ENCODE data around the gene STARD13.

Gene STARD13

DNA sequence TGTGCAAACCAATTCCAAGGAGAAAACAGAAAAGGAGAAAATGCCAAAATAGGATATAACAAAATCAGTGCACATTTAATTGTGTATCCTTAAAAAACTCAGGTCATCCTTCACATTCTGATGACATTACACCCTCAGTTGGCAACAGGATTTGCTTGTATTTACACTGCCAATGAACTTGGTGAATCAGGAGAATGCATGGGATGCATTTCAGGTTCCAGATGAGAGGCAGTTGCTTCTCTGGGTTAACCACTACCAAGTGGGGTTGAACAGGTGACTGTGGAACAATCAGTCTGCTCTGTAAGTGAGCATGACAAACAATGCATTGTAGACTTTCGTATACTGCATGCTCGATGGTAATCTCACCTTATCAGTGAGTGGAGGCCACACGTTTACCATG, 79.1 kb downstream of the STARD13 start:
- H3K27ac ChIP-seq: no peak overlapping the region
- TF ChIP-seq, protein P1, sequence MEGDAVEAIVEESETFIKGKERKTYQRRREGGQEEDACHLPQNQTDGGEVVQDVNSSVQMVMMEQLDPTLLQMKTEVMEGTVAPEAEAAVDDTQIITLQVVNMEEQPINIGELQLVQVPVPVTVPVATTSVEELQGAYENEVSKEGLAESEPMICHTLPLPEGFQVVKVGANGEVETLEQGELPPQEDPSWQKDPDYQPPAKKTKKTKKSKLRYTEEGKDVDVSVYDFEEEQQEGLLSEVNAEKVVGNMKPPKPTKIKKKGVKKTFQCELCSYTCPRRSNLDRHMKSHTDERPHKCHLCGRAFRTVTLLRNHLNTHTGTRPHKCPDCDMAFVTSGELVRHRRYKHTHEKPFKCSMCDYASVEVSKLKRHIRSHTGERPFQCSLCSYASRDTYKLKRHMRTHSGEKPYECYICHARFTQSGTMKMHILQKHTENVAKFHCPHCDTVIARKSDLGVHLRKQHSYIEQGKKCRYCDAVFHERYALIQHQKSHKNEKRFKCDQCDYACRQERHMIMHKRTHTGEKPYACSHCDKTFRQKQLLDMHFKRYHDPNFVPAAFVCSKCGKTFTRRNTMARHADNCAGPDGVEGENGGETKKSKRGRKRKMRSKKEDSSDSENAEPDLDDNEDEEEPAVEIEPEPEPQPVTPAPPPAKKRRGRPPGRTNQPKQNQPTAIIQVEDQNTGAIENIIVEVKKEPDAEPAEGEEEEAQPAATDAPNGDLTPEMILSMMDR (IDR thresholded peaks at IDR 0.05): no peak
- no peak for TF ChIP-seq ZFX (IDR thresholded peaks at IDR 0.05; ENCODE audit: borderline replicate concordance)

DNA sequence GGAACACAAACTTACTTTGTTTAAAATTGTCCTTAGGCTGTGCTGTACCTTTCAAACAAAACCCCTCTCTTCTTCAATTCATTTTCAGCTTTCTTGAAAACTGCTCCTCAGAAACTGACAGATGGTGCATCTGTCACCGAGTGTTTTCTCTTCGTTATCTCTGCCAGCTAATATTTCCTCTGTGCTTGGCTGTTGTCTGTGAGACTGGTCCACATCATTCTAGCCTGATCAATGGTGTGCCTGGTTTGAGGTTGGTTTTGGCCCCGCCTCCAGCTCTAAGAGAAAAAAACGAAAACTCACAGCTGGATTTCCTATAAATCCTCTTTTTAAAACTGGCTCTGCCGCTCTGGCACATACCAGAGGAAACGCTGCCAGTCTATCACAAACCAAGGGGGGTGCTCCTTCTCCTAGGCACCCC, 79.7 kb downstream of the STARD13 start:
- TF ChIP-seq, protein P1 (IDR thresholded peaks at IDR 0.05): no peak
- TF ChIP-seq ZFX (IDR thresholded peaks at IDR 0.05; ENCODE audit: borderline replicate concordance): no peak
- no peak overlapping the region for H3K27ac ChIP-seq

DNA sequence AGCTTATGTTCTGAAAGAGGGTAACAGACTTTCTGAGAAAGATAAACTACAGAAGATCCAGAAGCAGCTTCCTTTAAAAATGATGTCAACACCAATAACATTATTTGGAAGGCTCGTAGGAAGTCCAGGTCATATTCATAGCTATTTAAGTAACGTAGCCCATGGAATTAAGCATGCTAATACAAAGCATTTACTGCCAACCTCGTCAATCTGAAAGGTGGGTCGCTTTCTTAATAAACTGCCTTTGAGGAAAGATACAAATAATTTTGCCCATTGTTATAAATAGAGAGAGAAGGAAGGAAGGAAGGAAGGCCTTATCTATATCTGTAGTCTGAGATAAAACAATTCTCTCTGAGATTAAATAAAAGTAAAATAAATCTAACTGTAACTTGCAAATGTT, 80.3 kb downstream of the STARD13 start:
- H3K27ac ChIP-seq: no peak overlapping the region
- TF ChIP-seq, protein P1 (IDR thresholded peaks at IDR 0.05): no peak
- no peak for TF ChIP-seq ZFX (IDR thresholded peaks at IDR 0.05; ENCODE audit: borderline replicate concordance)

DNA sequence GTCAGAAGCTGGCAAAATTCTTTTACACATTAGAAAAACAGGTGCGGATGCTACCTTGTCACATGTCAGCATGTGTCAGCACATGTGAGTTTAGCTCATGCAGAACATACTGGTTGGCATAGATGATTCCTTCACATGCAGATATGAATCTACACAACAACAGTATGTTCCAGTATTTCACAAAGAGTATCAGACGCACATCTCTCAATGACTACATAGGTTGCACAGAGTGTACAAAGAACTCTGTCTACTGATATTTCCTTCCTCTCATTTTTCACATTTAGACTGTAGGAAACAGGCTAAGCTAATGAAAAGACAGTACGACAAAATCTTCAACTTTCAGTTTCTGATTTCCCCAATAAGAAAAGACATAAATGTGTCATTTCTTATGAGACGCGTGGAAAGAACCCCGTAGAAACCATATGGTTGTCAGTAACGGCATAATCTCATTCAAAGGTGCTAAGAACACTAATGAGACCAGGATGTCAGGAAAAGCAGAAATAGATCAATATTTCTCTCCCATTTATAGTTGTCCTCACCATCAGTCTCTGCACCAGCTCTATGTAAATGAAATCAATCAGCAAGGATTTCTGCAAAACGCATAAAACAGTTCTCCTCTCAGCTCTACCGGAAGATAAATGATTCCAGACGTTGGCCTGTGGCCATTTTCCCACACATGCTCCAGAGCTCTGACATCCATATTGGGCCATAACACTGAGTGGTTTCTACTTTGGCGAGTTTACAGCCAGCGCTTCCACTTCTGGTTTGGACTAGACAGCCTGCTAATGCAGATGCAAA, 81.2 kb downstream of the STARD13 start:
- no peak for TF ChIP-seq ZFX (IDR thresholded peaks at IDR 0.05; ENCODE audit: borderline replicate concordance)
- TF ChIP-seq, protein P1 (IDR thresholded peaks at IDR 0.05): no peak

DNA sequence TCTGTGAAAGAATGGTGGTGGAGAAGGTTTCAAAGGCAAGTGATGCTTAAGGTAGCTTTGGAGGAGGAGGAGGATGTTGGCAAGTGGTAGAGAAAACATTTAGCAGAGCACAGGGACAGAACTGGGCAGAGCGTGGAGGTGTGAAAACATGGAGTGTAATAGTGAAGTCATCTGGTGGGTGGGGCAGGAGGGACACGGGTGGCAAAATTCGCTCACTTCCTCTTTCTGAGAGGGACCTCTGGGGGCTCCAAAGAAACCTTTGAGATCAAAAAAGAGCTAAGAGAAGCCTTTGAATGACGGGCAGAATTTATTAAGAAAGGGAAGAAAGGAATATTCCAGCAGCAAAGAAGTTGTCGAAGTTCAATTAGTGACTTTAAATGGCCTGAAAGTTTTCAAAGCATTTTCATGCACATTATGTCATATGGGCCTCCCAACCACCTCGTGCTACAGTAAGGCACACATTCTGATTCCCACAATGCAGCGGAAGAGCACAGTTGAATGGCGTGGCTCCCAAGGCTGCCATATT, 82.8 kb downstream of the STARD13 start:
- H3K27ac ChIP-seq: no peak overlapping the region
- TF ChIP-seq ZFX (IDR thresholded peaks at IDR 0.05; ENCODE audit: borderline replicate concordance): no peak
- TF ChIP-seq, protein P1 (IDR thresholded peaks at IDR 0.05): no peak

More for the DNA sequence above, 81.2 kb downstream of the STARD13 start:
- H3K27ac ChIP-seq: no peak overlapping the region

DNA sequence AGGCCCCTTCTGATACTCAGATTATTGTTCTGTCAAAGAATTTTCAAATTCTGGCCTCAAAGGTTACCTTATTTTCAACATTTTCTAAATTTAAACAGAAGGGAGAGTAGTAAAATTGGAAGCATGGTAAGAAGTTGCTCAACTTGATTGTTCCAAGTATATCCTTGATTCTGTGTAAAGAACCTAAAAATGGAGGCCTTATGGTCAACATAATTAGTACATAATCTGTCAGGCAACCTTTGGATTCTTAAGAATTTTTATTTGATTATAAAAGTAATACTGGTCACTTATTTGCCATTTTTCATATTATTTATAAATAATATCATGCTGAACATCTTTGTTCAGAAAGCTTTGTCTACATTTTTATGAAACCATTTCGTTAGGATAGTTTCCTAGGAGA, 83.9 kb downstream of the STARD13 start:
- no peak overlapping the region for H3K27ac ChIP-seq
- TF ChIP-seq ZFX (IDR thresholded peaks at IDR 0.05; ENCODE audit: borderline replicate concordance): no peak
- TF ChIP-seq, protein P1 (IDR thresholded peaks at IDR 0.05): no peak

DNA sequence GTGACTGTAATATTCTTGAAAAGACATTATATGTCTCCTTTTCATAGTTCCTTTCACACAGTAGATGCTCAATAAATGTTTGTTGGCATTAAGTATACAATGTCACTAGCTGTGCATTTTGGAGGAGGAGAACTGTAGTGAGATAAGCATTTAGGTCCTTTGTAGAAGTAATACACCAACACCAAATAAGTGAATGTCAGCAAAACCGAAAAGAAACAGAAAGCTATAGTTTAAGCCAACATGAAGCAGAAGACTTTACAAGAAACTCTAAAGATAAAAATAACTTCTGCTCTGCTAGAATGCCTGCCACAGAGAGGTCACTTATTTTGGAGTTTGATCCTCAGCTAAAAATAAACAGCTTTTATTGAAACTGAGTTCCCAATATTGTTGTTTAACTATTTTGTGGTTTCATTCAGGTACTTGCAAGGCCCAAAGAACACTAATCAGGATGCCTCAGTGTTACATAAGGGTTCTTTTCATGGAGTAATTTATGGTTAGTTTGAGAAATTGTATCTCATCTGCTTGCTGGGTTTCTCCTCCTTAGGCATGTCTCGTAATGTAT, 86.2 kb downstream of the STARD13 start:
- TF ChIP-seq, protein P1 (IDR thresholded peaks at IDR 0.05): no peak
- no peak for TF ChIP-seq ZFX (IDR thresholded peaks at IDR 0.05; ENCODE audit: borderline replicate concordance)
- no peak overlapping the region for H3K27ac ChIP-seq
